ENCODE measurements around the gene OTOF. TPM values are rescaled to one million over a fixed set of nuclear protein-coding genes. Genes with fewer than 3 reads are reported as not detected.

OTOF gene
- polyA plus RNA-seq, 1 donor from 2014 or later, result not detected

- H3K9me3 Mint-ChIP-seq, result no peaks in the 10 kb centered on the region
- H3K27ac Mint-ChIP-seq, result no peak overlapping the region
- H3K27me3 Mint-ChIP-seq, result peaks cover 4% of the 10 kb centered on the region
- no peaks in the 10 kb centered on the region for H3K36me3 Mint-ChIP-seq
- H3K4me3 Mint-ChIP-seq, result no peak overlapping the region
- H3K4me1 Mint-ChIP-seq, result peaks cover 0 to 8% (median 3%) of the 10 kb centered on the region in 3 donors
Observed at GRCh38 chr2:26489213-26489850, 11.4 kb upstream of the OTOF start.

- H3K4me1 Mint-ChIP-seq, result peaks cover 0 to 4% (median 3%) of the 10 kb centered on the region in 3 donors
- H3K4me3 Mint-ChIP-seq, result no peak overlapping the region
- peaks cover 4% of the 10 kb centered on the region for H3K27me3 Mint-ChIP-seq
- H3K9me3 Mint-ChIP-seq, result no peaks in the 10 kb centered on the region
- H3K36me3 Mint-ChIP-seq, result no peaks in the 10 kb centered on the region
- no peak overlapping the region for H3K27ac Mint-ChIP-seq
Observed at GRCh38 chr2:26488463-26489212, 10.7 kb upstream of the OTOF start.

- Mint-ChIP-seq H3K4me1 (no peaks in the 10 kb centered on the region), H3K4me3 (no peak overlapping the region), H3K27ac (no peak overlapping the region), H3K36me3 (no peaks in the 10 kb centered on the region), H3K27me3 (peaks cover 7% of the 10 kb centered on the region), H3K9me3 (no peaks in the 10 kb centered on the region)
Observed at GRCh38 chr2:26487192-26487591, 9.3 kb upstream of the OTOF start.

GRCh38 chr2:26486789-26487188 lies 8.9 kb upstream of the OTOF start:
- Mint-ChIP-seq H3K4me1 (no peaks in the 10 kb centered on the region), H3K9me3 (no peaks in the 10 kb centered on the region), H3K27me3 (peaks cover 7% of the 10 kb centered on the region), H3K27ac (no peak overlapping the region), H3K36me3 (no peaks in the 10 kb centered on the region), H3K4me3 (no peak overlapping the region)

- Mint-ChIP-seq H3K4me3 (no peak overlapping the region), H3K27ac (peak overlapping the region in 1 of 3 donors; percentile 58)
Observed at GRCh38 chr2:26485725-26486418, 7.9 kb upstream of the OTOF start.

GRCh38 chr2:26485099-26485498 lies 7.2 kb upstream of the OTOF start:
- no peak overlapping the region for H3K4me3 Mint-ChIP-seq
- H3K27me3 Mint-ChIP-seq, result peaks cover 7% of the 10 kb centered on the region

More at GRCh38 chr2:26485725-26486418, 7.9 kb upstream of the OTOF start:
- Mint-ChIP-seq H3K4me1 (no peaks in the 10 kb centered on the region), H3K9me3 (no peaks in the 10 kb centered on the region), H3K36me3 (no peaks in the 10 kb centered on the region), H3K27me3 (peaks cover 7% of the 10 kb centered on the region)

GRCh38 chr2:26484579-26484978 lies 6.7 kb upstream of the OTOF start:
- Mint-ChIP-seq H3K27ac (no peak overlapping the region), H3K9me3 (no peaks in the 10 kb centered on the region), H3K36me3 (no peaks in the 10 kb centered on the region), H3K27me3 (peaks cover 7% of the 10 kb centered on the region), H3K4me1 (no peaks in the 10 kb centered on the region), H3K4me3 (no peak overlapping the region)

More at GRCh38 chr2:26485099-26485498, 7.2 kb upstream of the OTOF start:
- no peaks in the 10 kb centered on the region for H3K9me3 Mint-ChIP-seq
- H3K36me3 Mint-ChIP-seq, result no peaks in the 10 kb centered on the region
- no peaks in the 10 kb centered on the region for H3K4me1 Mint-ChIP-seq
- peak overlapping the region in 1 of 3 donors; percentile 50 for H3K27ac Mint-ChIP-seq

- Mint-ChIP-seq H3K27ac (no peak overlapping the region), H3K4me1 (no peaks in the 10 kb centered on the region)
Observed at GRCh38 chr2:26483957-26484565, 6.1 kb upstream of the OTOF start.

GRCh38 chr2:26483516-26483915 lies 5.6 kb upstream of the OTOF start:
- H3K4me1 Mint-ChIP-seq, result no peaks in the 10 kb centered on the region
- peaks cover 7% of the 10 kb centered on the region for H3K27me3 Mint-ChIP-seq
- no peak overlapping the region for H3K27ac Mint-ChIP-seq

More at GRCh38 chr2:26483957-26484565, 6.1 kb upstream of the OTOF start:
- Mint-ChIP-seq H3K27me3 (peaks cover 7% of the 10 kb centered on the region), H3K4me3 (no peak overlapping the region), H3K36me3 (no peaks in the 10 kb centered on the region), H3K9me3 (no peaks in the 10 kb centered on the region)

GRCh38 chr2:26483027-26483326 lies 5.1 kb upstream of the OTOF start:
- Mint-ChIP-seq H3K27ac (no peak overlapping the region), H3K9me3 (no peaks in the 10 kb centered on the region), H3K4me1 (no peaks in the 10 kb centered on the region), H3K4me3 (no peak overlapping the region), H3K27me3 (peaks cover 7% of the 10 kb centered on the region), H3K36me3 (no peaks in the 10 kb centered on the region)

More at GRCh38 chr2:26483516-26483915, 5.6 kb upstream of the OTOF start:
- no peaks in the 10 kb centered on the region for H3K36me3 Mint-ChIP-seq
- no peaks in the 10 kb centered on the region for H3K9me3 Mint-ChIP-seq
- H3K4me3 Mint-ChIP-seq, result no peak overlapping the region

- Mint-ChIP-seq H3K4me1 (no peaks in the 10 kb centered on the region), H3K36me3 (no peaks in the 10 kb centered on the region), H3K27ac (no peak overlapping the region), H3K4me3 (no peak overlapping the region), H3K27me3 (peaks cover 7% of the 10 kb centered on the region), H3K9me3 (no peaks in the 10 kb centered on the region)
Observed at GRCh38 chr2:26482211-26483026, 4.5 kb upstream of the OTOF start.

GRCh38 chr2:26481706-26482105 lies 3.8 kb upstream of the OTOF start:
- no peak overlapping the region for H3K27ac Mint-ChIP-seq
- H3K27me3 Mint-ChIP-seq, result peaks cover 7% of the 10 kb centered on the region
- no peaks in the 10 kb centered on the region for H3K4me1 Mint-ChIP-seq
- no peaks in the 10 kb centered on the region for H3K9me3 Mint-ChIP-seq
- no peaks in the 10 kb centered on the region for H3K36me3 Mint-ChIP-seq
- H3K4me3 Mint-ChIP-seq, result no peak overlapping the region

GRCh38 chr2:26480566-26481423 lies 2.9 kb upstream of the OTOF start:
- Mint-ChIP-seq H3K27me3 (peaks cover 6% of the 10 kb centered on the region), H3K9me3 (no peaks in the 10 kb centered on the region), H3K36me3 (no peaks in the 10 kb centered on the region), H3K27ac (no peak overlapping the region), H3K4me1 (no peaks in the 10 kb centered on the region), H3K4me3 (no peak overlapping the region)

Data from IgD-negative memory B cell (primary cell).